HG02981 (cell line): ENCODE results near the gene SSC5D.
"Not testable (repeated sequence)": the region's sequence is repeated elsewhere in the genome, so short reads cannot be mapped to it uniquely, and the experiment has no call there.

Experiments
- ATAC-seq: cut with Tn5 transposase; IDR thresholded peaks from one replicate; pipeline ENCODE4 v1.9.1; 2021; ENCODE audit warnings: mild to moderate bottlenecking, moderate library complexity; ENCODE audit not compliant: unreplicated experiment

The SSC5D gene

DNA sequence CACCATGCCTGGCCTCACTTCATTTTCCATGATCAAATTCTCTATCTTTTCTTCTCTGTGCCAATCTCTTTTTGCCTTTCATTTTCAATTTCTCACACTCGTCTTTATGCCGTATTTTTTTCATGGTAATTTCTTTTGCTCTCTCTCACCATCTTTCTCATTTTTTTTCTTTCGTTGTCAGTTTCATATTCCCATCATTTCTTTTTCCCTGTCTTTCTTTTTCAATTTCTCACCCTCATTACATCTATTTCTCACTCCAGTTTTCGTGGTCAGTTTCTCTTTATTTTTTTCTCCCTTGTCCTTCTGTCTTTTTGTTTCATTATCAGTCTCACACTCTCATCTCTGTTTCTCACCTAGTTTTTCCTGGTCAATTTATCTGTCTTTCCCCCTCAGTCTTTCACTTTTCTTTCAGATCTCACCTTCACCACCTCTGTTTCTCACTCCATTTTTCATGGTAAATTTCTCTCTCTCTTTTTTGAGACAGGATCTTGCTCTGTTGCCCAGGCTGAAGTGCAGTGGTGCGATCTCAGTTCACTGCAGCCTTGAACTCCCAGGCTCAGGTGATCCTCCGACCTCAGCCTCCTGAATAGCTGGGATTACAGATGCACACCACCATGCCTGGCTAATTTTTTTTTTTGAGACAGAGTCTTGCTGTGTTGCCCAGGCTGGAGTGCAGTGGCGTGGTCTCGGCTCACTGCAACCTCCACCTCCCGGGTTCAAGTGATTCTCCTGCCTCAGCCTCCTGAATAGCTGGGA lies 14.1 kb downstream of the SSC5D start:
- no peak for ATAC-seq

DNA sequence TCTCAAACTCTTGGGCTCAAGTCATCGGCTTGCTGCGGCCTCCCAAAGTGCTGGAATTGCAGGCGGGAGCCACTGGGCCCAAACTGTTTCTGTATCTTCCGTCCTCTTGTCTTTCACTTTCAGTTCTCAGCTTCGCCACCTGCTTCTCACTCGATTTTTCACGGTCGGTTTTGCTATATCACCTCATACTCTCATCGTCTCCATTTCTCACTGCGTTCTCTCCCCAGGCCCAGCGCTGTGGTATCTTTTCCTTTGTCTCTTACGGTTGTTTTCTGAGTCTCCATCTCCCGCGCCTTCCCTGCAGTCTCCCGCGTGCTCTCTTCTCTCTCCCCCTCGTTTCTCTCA lies 14.9 kb downstream of the SSC5D start:
- no peak for ATAC-seq

DNA sequence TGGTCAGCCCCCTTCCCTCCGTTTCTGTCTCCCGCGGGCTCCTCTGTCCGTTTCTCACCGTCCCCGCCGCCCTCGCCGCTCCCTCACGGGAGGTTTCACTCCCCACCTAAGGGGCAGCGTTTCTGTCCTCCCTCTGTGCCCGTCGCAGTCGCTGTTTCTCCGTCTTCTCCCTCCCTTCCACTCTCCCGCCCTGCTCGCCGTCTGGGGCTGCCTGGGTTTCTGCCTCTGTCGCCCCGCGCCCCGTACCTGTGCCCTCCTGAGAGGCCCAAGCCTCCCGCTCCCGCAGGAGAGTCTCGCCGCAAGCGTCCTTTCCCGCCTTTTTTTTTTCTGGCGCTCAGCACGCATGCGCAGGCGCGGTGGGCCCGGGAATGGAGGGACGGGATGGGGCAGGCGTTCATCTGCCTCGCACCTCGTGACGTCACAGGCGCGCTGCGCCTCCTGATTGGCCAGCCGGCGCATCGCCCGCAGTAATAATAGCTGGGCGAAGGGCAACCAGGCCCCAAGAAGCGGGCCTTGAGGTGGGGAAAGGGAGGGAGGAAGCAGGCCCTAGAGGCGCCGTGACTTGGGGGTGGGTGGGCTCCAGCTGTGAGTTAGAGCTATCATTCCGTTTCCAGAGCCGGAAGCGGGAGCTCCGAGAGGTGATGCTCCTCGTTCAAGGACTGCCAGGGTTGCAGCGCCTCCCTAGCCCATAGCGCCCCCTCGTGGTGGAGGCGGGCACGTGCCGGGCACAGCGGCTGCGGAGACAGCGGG lies 15.4 kb downstream of the SSC5D start:
- peak; percentile 90 for ATAC-seq

DNA sequence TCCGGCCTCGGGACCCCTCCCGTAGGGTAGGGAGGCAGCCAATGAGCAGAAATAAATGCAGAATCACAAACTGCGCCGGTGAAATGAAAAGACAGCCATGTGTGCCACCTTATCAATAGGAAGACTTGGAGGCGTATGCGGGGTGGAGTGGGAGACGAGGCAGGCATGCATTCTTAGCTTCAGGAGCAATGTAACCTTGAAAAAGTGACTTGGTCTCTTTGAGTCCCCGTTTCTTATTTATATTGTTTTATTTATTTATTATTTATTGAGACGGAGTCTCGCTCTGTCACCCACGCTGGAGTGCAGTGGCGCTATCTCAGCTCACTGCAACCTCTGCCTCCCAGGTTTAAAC lies 16.0 kb downstream of the SSC5D start:
- ATAC-seq = no peak

DNA sequence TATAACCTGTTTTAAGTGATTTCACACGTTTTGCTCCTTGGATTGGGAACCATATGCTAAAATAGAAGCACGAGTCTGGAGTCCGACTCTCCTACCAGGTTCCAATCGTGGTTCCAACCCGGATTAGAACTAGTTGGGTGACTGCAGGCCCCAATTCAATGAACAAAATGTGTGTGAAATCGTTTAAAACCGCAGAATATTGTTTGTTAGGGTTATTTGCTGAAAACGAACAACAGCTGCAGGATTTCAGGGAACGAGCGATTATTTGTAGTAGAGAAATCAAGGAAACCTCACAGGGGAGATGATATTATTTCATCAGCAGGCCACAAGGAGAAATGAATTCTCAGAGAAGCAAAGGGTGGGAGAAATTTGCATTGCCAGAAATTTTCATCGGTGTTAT lies 16.7 kb downstream of the SSC5D start:
- no peak for ATAC-seq

DNA sequence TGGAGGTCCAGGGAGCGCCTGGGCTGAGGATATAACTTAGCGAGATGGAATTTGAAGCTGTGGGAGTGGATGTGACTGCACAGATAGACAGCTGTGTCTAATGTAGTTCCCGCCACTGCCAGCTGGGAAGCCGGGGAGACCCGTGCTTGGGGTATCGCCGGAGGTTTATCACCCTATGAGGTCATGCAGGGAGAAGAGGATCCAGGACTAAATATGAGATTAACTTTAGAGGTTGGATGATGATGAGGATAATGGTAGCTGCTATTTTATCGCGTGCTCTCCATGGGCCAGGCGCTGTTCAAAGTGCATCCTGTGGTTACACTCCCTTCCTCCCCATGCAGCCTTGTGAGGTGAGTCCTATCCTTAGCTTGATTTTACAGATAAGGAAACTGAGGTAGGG lies 19.9 kb downstream of the SSC5D start:
- ATAC-seq = no peak

DNA sequence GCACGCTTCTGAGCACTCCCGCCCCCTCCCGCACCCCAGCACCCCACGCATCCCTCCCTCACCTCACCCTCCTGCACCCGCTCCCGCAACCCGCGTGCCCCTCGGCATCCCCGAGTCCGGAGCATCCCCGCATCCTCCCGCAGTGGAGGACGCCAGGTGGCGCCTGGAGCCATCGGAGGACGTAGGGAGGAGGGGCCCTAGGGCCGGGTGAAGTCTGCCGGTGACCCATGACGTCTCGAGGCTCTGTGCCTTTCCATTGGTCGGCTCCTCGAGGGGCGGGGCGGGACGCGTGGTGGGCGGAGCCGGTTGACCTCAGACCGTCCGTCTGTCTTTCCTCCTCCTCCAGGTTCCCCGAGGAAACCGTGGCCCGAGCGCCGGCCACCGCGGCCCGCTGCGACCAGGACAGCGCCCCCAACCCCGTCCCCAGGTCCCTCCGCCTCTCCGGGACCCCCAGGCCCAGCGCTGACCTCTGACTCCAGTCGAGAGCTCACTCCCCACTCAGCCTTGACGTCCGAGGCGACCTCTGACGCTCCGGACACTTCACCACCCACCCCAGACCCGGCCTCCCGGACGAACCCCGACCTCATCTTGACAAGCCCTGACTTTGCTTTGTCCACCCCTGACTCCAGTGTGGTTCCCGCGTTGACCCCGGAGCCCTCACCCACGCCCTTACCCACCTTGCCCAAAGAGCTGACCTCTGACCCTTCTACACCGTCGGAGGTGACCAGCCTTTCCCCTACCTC lies 28.8 kb downstream of the SSC5D start:
- ATAC-seq = peak; percentile 97

DNA sequence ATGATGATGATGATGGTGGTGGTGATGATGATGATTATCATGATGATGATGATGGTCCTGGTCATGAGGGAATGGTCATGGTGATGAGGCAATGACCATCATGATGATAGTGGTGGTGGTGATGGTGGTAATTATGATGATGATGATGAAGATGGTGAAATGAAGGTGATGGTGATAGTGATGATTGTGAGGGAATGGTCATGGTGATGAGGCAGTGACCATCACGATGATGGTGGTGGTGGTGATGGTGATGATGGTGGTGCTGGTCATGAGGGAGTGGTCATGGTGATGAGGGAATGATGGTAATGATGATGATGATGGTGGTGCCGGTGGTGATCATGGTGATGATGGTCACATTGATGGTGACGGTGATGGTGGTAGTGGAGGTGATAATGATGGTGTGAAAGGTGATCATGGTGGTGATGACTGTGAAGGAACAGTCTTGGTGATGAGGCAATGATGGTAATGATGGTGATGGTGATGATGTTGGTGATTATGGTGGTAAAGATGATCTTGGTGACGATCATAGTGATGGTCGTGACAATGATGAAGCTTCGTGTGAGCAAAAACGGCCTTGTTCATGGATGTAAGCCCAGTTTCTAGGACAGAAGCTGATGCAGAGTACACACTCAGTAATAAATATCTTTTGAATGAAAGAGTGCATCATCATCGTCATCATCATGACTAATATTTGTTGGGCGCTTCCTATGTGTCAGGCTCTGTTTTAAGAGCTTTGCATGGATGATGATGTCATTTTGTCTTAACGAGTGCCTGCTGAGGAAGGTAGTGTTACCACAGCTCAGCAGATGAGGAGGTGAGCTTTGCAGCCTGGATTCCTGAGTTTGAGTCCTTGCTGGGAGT lies 31.4 kb downstream of the SSC5D start:
- ATAC-seq = no peak

DNA sequence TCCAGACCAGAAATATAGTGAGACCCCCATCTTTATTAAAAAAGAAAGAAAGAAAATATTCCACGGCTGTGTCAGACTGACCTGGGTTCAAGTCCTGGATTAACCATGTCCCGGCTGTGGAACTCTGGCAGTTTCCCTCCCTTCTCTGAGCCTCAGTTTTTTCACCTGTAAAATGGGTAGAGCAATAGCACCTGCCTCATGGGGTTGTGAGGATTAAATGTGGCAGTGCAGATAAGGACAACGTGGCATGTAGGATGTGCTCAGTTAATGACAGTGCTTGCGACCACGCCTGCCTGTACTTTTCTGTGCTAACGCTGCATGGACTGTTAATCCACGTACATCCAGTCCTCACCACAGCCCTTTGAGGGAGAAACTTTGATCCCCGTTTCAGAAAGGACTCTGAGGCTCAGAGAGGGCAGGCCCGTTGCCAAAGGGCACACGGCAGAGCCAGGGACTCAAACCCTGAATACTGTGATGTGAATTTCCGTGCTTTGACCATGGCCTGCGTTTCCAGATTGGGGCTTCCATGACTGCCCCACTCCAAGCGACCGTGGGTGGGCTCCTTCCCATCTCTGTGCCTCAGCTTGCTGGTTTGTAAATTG lies 32.6 kb downstream of the SSC5D start:
- no peak for ATAC-seq

DNA sequence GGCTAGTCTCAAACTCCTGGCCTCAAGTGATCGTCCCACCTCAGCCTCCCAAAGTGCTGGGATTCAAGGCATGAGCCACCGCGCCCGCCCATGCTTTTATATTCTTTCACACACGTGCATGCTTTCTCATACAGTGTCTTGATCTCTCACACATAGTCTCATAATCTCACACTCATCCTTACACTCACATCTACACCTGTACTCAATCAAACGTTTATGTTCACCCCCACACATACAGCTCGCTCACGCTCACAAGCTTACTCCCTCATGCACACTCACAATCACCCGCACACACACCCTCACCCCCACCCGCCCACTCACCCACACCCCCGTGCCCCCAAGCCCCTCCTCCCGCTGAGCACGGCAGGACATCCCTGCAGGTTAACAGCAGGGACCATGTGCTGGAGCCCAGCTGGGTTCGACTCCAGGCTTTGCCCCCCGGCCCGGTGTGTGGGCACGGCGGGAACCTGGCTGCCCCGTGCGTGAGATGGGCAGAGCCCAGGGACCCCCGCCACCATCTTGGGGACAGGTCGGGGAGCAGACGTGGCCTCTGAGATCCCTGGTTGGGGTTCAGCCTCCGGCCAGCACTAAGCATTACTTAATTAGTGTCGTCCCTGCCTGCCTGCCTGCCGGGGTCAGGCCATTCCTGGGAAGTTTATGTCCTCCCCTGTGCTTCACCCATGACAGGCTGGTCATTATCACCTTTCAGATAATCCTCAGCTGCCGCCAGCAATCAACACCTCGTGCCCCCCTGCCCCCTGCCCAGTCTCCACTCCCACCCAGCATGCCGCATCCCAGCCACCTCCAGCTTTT lies 37.3 kb downstream of the SSC5D start:
- no peak for ATAC-seq

DNA sequence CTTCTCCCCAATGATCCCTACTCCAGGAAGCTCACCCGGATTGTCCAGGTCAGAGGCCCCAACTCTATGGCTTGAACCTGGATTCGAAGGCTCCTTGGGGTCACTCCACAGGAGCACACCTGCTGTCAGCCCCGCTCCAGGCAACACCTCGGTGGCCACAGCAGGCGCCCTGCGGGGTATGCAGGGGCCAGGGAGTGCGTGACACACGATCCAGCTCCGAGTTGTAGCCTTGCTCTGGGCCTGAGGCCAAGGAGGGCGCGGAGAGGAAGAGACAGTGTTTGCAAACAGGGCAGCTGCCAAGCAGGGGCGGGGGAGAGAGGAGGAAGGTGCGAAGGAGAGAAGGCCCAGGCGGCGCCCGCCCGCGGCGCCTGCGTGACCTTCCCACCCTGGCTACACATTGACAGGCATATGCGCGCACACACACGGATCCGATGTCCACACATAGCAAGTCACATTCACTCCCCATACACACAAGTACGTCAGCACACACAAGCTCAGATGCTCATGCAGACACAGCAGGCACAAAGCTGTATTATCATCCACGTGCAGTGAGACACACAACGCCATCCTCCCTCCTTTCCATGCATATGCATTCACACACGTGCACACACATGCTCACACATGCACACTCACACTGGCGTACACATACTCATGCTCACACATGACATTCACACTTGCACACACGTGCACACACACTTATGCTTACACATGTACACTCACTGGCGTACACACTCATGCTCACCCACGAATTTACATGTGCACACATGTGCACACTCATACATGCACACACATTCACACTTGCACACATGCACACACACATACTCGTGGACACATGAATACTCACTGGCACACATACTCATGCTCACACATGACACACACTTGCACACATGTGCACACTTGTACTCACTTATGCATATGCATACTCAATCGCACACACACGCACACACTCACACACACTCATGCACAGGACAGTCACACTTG lies 38.3 kb downstream of the SSC5D start:
- no peak for ATAC-seq

DNA sequence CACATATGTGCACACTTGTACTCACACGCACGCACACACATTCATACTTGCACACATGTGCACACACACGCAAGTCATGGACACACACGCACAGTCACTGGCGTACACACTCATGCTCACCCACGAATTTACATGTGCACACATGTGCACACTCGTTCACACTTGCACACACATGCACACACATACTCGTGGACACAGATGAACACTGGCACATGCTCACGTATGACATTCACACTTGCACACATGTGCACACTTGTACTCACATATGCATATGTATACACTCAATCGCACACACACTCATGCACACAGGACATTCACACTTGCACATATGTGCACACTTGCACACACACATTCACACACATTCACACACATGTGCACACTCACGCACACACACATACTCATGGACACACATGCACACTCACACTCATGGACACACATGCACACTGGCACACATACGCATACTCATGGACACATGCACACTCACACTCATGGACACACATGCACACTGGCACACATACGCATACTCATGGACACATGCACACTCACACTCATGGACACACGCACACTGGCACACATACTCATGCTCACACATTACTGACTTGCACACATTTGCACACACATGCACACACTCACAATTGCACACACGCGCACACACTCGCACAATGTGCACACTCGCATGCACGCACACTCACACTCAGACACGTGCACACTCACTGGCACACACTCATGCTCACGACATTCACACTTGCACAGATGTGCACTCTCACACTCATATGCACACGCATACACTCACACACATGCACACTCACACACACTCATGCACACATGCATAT lies 39.2 kb downstream of the SSC5D start:
- no peak for ATAC-seq

DNA sequence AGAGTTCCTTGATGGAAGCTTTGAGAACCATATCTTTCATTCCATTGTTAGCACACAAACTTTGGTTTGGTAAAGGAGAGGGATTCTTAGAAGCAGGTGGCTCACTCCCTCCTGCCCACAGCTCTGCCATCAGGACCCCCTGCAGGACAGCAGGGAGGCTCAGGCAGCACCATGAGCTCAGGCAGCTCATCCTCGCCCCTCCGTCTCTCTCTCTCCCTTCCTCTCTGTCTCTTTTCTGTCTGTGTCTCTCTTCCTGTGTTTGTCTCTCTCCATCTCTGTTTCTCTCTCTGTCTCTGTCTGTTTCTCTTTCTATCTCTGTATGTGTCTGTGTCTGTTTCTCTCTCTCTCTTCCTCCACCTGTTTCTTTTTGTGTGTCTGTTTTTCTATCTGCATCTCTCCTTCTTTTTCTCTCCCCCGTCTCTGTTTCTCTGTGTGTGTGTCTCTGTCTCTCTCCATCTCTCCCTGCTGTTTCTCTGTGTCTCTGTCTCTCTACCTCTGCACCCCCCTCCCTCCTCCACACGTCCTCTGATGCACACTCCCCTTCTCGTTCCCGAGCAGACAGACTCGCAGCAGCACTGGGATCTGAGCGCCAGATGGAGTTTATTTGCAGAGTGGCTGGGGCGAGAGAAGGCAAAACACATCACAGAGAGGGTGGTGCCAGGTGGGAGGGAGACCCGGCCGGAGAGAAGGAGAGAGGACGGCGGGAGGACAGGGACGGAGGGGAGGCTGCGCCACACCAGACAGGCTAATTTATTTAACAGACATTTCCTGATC lies 40.0 kb downstream of the SSC5D start:
- no peak for ATAC-seq

DNA sequence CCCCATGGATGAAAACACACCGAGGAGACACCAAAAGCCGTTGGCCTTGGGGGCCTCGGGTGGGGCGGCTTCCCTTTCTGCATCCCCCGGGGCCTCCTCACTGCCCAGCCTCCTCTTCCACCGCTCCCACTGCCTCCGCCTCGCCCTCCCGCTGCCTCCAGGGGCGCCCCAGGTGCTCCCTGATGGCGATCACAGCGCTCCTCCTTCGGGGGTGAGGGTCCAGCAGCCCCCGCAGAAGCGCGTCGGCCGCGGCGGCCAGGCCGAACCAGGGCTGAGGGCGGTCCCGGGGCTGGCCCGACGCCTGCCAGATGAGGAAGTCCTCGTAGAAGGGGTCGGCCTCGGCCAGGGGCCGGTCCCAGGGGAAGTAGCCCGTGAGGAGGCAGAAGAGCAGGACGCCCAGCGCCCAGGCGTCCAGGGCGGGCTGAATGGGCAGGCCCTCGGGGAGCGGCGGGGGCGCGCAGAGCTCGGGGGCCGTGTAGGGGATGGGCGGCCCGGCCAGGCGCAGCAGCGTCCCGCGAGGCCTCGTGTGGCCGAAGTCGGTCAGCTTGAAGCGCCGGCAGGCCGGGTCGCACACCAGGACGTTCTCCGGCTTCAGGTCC lies 41.5 kb downstream of the SSC5D start:
- no peak for ATAC-seq

DNA sequence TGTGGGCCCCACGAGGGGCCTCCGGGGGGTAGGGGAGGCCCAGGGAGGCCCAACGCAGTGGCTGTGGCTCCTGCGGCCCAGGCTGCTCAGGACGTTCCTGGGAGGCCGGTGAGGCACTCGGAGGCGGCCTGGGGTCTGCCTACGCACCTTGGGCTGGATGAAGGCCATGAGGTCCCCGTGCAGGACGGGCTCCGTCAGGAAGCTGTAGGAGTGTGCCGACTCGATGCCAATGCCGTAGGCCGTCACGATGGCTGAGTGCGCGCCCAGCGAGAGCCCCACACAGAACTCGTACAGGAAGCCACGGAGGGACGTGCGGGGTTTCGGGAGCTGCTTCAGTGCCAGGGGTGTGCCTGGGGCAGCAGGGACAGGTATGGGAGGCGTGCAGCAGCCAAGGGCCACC lies 42.8 kb downstream of the SSC5D start:
- ATAC-seq = no peak

DNA sequence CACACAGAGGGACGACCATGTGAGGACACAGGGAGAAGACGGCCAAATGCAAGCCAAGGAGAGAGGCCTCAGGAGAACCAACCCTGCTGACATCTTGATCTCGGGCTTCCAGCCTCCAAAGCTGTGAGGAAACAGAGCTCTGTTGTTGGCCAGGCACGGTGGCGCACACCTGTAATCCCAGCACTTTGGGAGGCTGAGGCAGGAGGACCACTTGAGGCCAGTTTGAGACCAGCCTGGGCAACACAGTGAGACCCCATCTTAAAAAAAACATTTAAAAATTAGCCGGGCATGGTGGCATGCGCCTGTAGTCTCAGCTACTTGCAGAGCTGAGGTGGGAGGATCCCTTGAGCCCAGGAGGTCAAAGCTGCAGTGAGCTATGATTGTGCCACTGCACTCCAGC lies 46.0 kb downstream of the SSC5D start:
- not testable (repeated sequence) for ATAC-seq
